ENCODE results near the gene COQ9.
"Not testable (repeated sequence)": the region's sequence is repeated elsewhere in the genome, so short reads cannot be mapped to it uniquely, and the experiment has no call there.

COQ9 gene, protein sequence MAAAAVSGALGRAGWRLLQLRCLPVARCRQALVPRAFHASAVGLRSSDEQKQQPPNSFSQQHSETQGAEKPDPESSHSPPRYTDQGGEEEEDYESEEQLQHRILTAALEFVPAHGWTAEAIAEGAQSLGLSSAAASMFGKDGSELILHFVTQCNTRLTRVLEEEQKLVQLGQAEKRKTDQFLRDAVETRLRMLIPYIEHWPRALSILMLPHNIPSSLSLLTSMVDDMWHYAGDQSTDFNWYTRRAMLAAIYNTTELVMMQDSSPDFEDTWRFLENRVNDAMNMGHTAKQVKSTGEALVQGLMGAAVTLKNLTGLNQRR

DNA sequence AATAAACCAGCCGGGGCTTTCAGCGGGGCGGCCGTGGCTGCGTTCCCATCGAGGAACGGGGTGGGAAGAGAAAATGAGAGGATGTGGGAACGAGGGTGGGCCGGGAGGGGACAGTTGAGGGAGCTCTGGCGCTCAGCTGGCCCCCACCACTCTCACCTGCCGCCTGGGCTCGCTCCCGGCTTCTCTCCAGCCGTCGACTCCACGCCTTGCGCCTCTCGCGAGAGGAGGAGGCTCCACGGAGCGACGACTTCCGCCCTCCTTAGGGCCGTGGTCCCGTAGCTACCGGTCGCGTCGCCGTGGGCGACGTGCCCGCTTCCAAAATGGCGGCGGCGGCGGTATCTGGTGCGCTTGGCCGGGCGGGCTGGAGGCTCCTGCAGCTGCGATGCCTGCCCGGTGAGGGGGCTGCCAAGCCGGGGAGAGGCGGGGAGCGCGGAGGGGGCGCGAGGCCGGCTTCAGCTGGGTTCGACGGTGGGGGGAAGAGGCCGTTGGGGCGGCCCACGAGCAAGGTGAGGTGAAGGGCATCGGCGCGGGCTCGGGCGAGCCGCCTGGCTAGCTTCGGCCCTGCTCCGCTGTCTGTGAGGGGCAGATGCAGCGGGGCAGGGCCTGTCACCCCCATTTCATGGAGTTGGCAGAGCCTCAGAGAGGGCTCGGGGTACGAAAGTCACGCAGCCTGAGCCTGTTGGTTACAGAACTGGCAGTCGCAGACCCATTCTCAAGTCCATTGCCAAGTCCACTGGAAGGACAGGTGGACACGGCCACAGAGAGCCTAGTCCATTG, at the start of gene COQ9, which contains the start of gene CIAPIN1:
TSS of gene COQ9 (plus strand) at position 294 of the 777 bp plus-strand sequence. CDS start at position 321, 27 bp downstream.
TSS of gene CIAPIN1 (minus strand) at position 200 of the 777 bp plus-strand sequence. CDS start 6,457 bp downstream, outside the sequence.
- DNase-seq = peak; percentile 95

DNA sequence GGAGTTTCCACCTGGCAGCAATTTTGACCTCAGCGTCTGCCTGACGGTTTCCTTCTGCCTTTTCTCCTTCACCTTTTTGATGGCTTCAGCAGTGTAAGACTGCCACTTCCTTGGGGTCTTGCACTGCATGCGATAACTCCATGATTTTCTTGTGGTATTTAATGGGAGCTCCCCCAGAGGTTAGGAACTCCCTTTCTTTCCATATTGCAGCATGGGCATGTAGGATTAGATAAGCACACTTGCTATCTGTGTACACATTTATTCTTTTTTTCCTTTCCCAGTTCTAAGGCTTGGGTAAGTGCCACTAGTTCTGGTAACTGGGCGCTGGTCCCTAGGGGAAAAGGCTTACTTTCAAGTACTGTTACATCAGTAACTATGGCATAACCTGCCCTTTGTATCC, 49.8 kb upstream of the COQ9 start:
- DNase-seq = not testable (repeated sequence)

DNA sequence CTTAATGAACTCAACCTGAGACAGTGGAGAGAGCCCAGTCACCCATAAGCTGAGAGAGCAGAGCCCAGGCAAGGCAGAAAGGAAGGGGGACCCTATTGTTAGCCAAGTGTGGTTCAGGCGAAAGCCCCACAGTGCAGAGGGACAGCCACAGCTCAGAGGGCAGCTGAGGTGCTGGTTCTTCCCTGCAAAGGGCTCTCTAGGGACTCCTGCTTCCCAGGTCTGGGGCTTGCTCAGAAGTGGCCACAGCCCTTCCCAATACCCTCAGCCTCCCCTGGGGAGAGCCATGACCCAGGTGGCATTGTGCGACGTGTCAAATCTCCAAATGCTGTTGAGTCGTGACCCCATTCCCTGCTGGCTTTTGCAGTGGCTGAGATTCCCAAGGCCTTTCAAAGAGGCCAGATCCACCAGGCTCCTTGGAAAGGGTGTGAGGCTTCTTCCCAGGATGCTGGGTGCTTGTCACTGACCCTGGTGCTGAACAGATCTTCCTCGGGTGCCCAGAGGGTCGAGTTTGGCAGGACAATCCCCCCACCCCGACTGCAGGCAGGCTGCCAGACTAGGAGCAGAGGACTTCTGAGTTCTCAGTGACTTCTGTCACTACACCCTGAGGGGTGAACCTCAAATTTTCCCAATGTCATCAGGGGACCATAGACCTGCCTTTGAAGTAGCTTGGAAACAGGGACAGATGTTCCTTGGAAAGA, 45.2 kb upstream of the COQ9 start:
- DNase-seq = no peak

DNA sequence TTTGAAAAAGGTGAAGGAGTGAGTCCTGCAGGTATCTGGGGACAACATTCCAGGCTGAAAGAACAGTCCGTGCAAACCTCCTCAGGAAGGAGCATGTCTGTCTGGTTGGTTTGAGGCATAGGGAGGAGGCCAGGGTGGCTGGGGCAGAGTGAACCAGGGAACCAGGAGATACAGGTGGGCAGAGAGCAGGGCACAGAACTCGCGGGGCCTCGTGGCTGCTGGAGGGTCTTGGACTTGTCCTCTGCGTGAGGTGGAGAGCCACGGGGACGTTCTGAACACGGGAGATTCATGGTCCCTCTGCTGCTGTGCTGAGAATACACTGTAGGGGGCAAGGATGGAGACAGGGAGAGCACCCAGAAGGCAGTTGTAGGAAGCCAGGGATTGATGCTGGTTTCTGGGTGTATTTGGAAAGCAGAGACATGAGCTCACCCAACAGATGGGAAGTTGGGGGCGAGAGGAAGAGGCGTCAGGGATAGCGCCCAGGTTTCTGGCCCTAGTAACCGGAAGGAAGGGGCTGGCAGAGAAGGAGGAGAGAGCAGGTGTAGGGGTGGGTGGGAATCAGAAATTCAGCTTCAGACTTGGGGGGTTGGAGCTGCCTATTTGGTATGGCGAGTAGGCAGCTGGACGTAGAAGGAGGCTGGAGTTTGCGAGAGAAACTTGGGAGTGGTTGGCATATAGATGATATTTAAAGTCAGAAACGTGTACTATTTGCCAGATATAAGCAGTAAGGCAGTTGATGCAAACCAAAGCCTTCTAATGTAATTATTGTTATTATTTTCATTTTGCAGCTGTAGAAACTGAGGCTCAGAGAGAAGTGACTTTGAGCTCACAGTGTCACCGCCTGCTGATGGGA, 43.1 kb upstream of the COQ9 start, which contains the start of gene CCL17:
TSS of gene CCL17 (plus strand) at position 803 of the 853 bp plus-strand sequence. CDS start 9,166 bp downstream, outside the sequence.
- DNase-seq = no peak

DNA sequence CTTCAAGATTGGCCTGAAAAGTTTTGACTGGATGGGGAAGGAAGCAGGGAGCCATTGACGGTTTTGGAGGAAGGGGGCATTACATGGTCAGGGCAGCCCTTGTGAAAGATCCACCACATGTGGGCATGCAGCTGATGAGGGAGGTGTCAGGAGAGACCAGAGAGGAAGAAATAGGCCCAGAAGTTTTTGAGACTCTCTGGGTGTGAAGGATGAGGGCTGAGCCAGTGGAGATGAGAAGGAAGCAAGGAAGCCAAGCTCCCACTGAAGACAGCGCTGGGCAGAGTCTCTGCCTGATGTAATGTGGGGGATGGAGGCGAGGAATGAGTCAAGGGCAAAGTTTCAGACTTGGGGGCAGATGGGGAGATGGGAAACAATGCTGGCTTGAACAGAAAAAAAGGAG, 42.2 kb upstream of the COQ9 start:
- DNase-seq = no peak

DNA sequence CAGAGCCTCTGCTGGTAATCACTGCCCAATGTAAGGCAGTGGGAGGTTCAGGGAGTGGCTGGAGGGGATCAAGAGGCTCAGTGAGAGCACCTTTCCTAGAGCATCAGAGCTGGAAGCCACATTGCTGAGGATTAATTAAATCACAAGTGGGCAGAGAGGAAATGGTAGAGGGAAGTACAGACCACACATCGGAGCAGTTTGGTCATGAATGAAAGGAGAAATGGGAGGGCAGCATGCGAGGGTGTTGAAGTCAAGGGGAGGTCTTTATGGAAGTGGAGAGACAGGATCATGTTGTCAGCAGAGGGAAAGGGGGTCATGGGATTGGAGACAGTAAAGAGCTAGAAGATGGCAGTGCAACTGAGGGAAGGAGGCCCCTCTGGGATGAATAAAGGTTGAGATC, 40.4 kb upstream of the COQ9 start:
- no peak for DNase-seq

DNA sequence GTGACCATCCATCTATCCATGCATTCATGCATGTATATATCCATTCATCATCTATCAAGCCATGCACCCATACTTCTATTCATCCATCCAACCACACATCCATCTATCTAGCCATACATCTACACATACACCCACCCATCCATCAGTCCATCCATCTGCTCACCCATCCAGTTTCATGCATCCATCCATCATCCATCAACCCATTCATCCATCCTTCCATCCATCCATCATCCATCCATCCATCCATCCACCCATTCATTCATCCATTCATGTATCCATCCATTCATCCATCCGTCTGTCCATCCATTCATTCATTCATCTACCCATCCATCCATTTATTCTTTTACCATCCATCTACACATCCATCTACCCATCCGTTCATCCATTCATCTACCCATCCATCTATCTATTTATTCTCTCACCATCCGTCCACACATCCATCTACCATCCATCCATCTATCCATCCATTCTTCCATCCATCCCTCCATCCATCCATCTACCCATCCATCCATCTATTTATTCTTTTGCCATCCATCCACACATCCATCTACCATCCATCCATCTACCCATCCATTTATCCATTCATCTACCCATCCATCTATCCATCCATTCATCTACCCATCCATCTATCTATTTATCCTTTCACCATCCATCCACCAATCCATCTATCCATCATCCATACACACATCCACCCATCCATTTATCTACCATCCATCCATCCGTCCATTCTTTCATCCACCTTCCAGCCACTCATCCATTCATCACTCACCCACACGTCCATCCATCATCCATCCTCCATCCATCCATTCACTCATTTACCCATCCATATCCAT, 39.5 kb upstream of the COQ9 start:
- no peak for DNase-seq

DNA sequence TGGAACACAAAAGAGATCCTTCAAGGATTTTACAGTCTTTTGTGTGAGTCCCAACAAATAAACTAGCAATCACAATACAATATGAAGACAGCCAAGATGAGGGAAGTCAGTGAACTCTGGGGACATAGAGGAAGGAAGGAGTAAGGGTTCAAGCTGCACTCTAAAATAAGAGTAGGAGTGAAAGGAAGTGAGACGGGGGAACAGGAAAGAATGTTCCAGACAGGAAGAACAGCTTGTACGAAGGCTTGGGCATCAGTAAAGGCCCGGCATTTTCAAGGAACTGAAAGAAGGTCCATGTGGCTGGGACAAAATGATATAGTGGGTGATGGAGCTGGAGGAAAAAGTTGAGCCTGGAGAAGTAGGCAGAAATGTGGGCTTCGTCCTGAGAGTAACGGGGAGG, 38.2 kb upstream of the COQ9 start:
- DNase-seq = no peak

DNA sequence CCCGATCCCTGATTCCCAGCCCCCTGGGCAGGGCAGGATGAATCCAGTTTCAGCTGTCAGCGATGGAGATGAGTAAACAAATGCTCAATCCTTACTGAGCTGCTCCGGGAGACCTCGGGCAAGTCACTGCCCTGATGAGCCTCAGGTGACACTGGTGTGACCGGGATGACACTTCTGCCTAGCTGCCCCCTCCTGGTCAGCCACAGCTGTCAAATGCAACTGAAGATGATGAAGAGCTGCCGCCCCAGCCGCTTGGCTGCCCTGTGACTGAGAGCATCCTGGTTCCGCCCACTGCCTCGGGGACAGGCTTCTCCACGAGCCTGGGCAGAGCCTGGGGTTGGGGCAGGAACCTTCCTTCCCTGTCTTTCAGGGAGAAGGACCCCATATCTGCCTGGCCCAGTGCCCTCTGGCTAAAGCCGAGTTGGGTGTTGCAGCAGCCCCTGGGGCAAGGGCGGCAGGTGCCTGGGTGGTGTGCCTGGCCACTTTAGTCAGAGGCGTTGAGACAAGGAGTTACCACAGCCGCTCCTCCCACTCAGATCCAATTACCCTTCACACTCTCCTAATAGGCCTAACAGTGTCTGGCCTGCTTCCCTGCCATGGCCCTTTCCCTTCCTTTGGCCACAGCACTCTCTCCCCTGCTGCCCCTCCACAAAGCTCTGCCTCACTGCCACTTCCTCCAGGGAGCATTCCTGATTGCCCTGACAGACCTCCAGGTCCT, 37.2 kb upstream of the COQ9 start:
- no peak for DNase-seq

DNA sequence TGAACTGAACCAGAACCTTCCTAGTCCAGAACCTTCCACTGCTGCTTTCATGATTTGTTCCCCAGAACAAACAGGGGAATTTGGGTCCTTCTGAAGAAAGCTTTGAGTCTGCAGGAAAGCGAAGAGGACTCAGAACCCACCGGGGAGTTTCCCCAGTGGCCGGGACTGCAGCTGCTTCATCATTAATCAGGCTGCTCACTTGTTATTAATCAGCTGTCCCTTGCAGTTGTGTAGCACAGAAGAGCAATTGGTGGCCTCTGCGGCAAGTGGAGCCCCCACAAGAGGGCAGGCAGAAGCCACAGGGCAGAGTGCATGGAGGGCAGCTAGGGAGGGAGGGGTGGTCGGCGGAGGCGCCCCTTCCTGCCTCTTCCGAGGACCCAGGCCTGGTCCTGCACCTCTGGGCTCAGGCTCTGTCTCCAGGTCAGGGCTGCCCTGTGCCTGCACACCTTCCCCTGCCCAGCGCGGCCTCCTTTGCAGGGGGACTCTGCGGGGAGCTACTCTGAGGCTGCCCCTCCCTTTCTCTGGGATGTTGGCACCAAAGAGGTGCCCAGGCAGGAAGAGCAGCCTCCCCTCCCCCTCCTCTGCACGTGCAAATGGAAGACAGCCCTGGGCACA, 35.8 kb upstream of the COQ9 start:
- no peak for DNase-seq

DNA sequence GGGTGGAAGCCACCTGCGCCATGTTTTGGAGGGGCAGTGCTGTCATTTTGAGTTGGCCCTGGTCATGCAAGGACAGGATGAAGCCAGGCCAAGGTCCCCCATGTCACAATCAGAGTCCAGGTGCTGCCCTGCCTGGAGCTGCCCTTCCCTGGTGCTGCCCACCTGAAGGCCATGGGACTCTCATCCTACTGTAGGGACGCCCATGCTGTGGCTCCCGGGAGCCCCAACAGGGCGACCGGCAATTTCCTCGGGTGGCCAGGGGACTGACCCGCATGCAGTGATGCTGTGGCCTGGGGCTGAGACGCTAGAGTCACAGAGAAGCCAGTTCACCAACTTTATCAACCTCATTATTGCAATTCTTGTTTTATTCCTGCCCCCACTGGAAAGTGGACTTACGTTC, 34.7 kb upstream of the COQ9 start:
- DNase-seq = no peak

DNA sequence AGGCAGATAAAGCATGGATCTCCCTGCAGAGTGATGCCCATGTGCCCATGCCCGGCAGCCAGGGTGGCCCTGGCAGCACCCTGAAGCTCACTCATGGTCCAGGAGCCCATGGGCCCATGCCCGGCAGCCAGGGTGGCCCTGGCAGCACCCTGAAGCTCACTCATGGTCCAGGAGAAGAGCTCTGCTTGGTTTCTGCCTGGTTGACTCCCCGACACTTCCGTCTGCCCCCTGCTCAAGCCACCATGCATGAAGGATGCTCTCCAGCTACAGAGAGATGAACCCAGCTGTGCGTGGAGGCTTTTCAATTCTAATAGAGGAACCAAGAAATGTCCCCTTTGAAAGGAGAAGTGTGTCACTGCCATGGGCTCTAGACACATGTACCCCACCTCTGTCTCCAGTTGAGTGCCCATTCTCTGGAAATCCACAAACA, 34.0 kb upstream of the COQ9 start:
- no peak for DNase-seq

DNA sequence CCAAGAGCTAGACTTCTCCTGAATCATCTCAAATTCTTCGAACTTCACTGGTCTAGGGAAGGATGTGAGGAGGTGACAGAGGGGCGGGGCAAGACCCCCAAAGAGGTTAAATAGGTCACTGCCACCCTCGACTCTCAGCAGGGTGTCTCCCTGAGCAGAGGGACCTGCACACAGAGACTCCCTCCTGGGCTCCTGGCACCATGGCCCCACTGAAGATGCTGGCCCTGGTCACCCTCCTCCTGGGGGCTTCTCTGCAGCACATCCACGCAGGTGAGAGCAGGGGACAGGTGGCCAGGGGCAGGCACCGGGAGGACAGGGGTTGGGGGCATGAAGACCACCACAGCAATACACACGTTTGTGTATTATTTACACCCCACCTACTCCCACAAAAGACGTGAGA, 33.5 kb upstream of the COQ9 start:
- DNase-seq = no peak

DNA sequence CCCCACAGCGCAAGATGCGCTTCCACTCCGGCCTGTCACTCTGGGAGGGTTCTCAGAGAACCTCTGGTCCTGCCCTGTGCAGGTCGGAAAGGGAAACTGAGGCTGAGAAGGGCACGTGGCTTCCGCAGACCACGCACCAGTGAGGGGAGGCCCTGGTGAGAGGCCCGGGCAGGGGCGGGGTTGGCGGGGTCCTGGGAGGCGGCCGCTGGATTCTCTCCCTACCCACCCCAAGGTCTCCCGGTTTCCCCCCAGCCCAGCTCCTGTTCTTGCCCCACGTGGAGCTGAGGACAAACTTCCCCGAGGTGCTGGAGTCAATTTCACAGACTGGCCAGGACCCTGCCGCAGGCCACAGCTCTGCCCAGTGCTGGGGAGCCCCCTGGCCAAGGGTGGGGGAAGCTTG, 31.2 kb upstream of the COQ9 start:
- DNase-seq = no peak

DNA sequence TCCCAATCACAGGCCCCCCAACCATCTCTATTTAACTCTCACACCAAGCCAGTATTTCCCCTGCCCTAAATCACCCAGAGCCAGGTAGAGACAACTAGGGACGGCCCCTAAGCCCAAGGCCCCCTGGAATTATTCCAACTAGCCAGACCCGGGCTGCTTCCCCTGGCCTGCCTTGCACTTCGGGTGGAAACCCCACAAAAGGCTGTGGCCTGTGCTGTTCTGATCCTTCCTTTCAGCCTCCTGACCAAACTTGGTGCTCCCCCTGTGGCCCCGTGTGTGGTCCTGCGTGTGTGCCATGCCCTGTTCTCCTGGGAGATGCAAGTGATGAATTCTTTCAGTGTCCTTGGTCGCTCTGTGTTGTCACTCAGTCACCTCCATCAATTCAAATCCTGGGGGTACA, 27.8 kb upstream of the COQ9 start:
- no peak for DNase-seq

DNA sequence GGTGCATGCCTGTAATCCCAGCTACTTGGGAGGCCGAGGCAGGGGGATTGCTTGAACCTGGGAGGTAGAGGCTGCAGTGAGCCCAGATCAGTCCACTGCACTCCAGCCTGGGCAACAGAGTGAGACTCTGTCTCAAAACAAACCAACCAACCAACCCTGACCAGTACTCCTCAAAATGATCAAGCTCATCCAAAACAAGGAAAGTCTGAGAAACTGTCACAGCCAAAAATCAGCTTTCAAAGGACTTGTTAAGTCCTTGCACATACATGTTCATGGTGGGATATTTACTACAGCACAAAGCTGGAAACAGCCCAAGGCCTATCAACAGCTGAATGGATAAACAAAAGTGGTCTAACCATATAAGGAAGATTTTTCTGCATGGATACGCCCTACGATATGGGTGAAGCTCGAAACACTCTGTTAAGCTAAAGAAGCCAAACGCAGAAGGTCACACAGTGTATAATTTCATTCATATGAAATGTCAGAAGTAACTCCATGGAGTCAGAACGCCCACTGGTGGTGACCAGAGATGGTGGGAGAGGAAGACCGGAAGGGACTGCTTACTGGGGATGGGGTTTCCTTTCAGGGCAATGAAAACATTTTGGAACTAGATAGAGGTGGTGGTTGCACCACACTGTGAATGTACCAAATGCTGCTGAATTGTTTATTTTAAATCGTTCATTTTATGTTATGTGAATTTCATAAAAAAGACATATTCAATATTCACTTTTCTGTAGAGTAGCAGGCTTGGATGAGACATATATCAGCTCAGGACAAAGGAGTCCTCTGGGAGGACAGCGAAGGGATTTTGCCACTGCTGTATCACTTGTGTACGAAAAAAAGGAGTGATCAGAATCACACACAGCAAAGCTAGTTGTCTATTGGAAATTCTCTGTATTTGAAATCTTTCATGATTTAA, 25.0 kb upstream of the COQ9 start:
- peak; percentile 70 for DNase-seq

DNA sequence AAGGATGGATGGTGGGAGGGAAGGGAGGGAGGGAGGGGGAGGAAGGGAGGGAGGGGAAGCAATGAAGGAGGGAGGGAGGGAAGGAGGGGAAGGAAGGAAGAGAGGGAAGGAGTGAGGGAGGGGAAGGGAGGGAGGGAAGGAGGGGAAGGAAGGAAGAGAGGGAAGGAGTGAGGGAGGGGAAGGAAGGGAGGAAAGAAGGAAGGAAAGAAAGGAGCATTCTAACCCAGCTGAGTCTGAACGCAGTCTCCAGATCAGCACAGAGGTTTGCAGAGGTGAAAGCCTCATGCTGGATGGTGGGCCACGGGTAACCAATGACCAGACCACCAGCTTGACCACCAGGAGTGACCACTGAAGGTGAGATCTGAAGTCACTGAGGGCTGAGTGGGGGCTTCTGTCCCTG, 24.1 kb upstream of the COQ9 start:
- DNase-seq = no peak

DNA sequence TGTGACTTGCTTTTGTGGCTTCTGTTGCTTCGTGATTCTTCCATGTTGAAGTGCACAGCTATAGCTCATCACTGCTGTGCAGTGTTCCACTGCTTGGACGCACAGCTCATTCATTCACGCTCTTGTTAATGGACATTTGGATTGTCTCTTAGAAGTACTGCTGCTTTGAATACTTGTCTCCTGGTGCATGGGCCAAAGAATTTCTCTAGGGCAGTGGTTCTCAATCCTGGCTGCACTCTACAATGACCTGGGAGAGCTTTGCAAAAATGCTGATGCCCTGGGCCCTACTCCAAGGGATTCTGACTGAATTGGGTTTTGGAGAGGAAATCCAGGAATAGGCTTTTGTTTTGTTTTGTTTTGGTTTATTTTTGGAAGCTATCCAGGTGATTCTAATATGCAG, 22.7 kb upstream of the COQ9 start:
- DNase-seq = no peak

DNA sequence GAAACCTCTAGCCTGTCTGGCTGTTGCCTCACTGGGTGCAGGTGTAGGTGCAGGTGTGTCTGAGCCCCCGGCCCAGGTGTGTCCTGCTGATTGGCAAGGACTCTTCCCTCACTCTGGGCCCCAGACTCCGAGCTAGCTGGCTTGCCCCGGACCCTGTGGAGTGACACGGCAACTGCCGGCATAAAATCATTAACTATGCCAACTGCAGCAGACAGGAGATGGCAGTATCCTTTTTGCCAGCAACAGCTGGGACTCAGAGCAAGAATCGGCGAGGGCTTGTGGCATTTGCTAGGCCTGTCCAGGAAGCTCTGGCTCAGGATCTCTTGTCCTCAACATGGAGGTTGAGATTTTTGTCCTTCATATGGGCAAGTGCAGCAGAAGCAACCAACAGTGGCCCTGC, 20.9 kb upstream of the COQ9 start:
- DNase-seq = no peak

Data from right forelimb (tissue), 1 donor.